Caki2 (cell line): ENCODE results near the gene CNIH1. TPM values are rescaled to one million over a fixed set of nuclear protein-coding genes. Genes with fewer than 3 reads are reported as not detected.
"Not testable (repeated sequence)": the region's sequence is repeated elsewhere in the genome, so short reads cannot be mapped to it uniquely, and the experiment has no call there.

ENCODE experiments used
- DNase-seq: peaks from one replicate; pipeline ENCODE4 v3.0.0-alpha.2; 2015; ENCODE audit warnings: low read depth
- in situ Hi-C: cut with HindIII; loops from 2 replicates; pipeline ENCODE4 v1.10.0; 2016; ENCODE audit warnings: low sequenced_read_pairs, low pct_unique_long_range_greater_than_20kb, mixed read lengths
- total RNA-seq: library from RNA; depleted of rRNA; stranded (reverse); fragments of >200 nt; shearing (Covaris generic); gene quantifications from 2 replicates; pipeline ENCODE4 v1.2.3, GENCODE V29; 2014; ENCODE audit warnings: low replicate concordance

CNIH1 gene
- total RNA-seq, 1 experiment from 2014 or later: 114 TPM

DNA sequence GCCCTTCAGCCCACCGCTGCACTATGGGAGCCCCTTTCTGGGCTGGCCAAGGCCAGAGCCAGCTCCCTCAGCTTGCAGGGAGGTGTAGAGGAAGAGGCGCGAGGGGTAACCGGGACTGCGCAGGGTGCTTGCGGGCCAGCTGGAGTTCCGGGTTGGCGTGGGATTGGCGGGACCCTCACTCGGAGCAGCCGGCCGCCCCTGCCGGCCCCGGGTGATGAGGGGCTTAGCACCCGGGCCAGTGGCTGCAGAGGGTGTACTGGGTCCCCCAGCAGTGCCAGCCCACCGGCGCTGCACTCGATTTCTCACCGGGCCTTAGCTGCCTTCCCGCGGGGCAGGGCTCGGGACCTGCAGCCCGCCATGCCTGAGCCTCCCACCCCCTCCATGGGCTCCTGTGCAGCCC is 1.8 kb upstream of the CNIH1 start:
- DNase-seq, in situ Hi-C loops: not testable (repeated sequence)

GRCh38 chr14:54440476-54440872 is 700 bp downstream of the CNIH1 start:
- in situ Hi-C loops: no loop called here

GRCh38 chr14:54440037-54440436 is 1.1 kb downstream of the CNIH1 start:
- in situ Hi-C loops: no loop called here
- DNase-seq: peak; percentile 12

More at GRCh38 chr14:54440476-54440872, 700 bp downstream of the CNIH1 start:
- peak; percentile 8 for DNase-seq

- in situ Hi-C loops: no loop called here
- no peak for DNase-seq
These were observed 2.5 kb downstream of the CNIH1 start for GRCh38 chr14:54438703-54439102.

GRCh38 chr14:54437954-54438353 is 3.2 kb downstream of the CNIH1 start:
- DNase-seq, in situ Hi-C loops: not testable (repeated sequence)

GRCh38 chr14:54435500-54435981 is 5.6 kb downstream of the CNIH1 start:
- in situ Hi-C loops: no loop called here
- no peak for DNase-seq

GRCh38 chr14:54428527-54428926 is 12.6 kb downstream of the CNIH1 start:
- in situ Hi-C loops: no loop called here
- DNase-seq: no peak

DNA sequence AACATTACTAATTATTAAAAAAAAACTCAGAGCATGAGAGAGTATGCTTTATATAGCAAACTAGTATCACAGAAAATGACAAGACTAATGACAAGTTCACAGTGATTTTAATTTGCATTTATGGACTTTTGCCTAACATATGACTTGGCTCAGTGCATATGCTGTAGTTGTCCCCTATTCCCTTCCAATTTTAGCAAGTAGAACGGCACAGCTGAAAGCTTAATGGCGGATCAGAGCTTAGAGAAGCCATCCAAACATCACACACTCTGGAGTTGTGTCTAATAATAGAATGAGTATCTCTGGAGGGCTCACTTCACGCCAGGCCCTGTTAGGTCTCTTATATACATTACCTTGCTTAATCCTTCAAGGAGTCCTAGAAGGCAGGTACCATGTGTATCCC is 13.3 kb downstream of the CNIH1 start:
- DNase-seq: no peak
- in situ Hi-C loops: no loop called here

DNA sequence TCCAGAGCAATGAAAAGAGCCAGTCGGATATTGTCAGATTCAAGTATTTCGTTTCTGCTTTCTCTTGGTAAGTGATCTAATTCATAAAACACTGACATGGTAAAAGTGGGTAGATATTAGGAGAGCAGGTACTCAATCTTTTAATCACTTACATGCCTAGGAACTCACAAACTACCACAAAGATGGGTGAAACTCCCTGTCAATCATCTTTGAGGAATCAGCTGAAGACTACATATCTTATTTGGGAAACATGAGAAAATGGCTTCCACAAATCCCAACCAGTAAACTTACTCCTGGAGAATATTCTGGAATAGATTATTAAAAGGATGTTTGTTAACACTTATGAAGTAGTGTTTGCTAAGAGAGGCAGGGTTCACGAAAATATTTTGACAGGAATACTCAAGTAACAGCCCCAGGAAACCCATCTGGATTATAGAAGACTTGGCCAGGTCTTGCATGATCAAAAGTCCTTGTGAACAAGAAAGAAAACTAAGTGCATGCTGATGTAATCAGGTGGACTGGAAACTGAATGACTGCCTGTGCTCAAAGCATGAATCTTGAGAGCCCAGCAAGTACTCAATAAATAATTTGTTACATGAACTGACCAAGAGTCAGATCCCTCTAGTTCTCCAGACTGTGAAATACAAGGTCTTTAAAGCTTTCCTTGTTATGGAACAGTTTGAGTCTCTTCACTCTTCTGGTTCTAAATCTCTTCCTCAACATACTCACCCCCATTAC is 15.5 kb downstream of the CNIH1 start:
- in situ Hi-C loops: no loop called here

DNA sequence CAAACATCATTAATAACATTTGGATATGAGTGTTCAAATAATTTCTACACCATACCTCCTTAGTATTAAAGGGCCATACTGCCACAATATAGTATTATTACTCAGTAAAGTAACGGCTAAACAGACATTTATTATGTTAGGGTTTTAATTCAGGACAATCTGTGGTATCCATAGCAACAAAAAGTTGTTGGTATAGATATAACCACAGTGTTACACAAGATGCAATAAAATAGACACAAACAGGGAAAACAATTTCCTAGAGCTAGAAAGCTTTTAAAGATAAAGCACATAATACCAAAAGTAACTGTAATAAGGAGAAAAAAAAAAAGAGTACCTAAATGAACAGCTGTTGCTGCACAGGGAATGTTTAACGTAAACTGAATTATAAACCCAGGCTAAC is 16.1 kb downstream of the CNIH1 start:
- DNase-seq: no peak
- in situ Hi-C loops: no loop called here

More for the DNA sequence above, 15.5 kb downstream of the CNIH1 start:
- DNase-seq: no peak

DNA sequence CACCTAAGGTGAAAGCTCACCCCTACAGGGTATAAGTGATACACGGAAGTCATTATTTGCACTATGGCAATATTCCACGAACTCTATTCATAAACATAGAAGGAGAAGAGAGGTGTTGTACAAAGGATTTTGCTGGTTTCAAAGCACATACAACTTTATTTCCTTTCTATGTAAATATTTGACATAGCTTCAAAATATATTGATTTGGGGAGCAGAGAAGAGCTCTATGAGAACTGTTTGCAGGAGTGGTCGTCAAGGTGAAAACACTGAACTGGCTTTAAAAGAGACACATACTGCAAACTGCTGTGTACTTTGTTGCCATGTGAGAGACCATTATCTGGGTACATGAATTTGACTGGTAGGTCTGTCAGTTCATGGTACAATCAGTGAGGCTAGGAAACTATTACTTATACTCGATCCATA is 16.7 kb downstream of the CNIH1 start:
- DNase-seq: no peak
- in situ Hi-C loops: no loop called here

DNA sequence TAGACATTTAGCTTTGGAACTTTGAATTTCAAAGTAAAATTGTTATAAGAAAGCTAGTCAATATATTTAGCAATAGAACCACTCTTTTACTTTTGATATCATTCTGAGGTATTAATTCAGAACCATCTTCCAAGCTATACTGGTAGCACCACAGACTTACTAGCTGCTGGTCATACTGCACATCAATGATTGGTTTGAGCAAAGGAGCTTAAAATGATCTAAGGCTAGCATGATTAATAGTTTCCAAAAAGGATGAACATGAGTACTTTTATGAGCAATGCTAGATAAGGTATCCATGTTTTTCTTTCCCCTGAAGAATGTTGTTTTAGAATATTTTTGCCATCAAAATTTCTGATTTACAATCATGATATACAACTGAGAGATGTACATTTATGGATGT is 17.2 kb downstream of the CNIH1 start:
- no peak for DNase-seq
- in situ Hi-C loops: no loop called here

GRCh38 chr14:54420478-54421142 is 20.6 kb downstream of the CNIH1 start:
- in situ Hi-C loops: no loop called here
- peak; percentile 31 for DNase-seq

DNA sequence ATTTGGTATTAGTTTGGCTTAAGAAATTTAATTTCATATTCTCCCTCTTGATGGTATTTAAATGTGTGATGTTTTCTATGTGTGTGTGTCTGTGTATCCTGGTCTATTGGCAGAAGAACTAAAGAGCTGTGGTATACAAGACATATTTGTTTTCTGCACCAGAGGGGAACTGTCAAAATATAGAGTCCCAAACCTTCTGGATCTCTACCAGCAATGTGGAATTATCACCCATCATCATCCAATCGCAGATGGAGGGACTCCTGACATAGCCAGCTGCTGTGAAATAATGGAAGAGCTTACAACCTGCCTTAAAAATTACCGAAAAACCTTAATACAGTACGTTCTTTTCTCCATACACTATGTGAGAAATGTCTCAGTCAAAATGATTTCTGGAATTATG is 29.8 kb downstream of the CNIH1 start:
- DNase-seq: no peak

DNA sequence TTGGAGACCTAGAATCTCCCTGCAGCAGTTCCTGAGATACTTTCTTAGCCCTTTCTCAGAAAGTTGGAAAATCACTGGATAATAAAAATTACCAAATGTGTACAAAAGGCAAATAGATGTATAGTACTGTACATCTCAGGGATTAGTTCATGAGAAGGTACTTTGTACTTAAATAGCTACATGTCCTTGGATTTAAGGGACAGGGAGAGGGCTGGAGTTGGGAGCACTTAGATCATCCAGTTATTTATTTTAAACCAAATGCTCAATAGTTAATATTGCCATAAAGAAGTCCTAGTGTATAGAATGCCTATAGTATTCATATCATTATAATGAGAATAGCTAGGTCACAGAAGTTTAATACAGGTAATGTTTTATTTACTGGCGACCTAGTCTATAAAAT is 31.0 kb downstream of the CNIH1 start:
- no peak for DNase-seq
- in situ Hi-C loops: no loop called here

More for the DNA sequence above, 29.8 kb downstream of the CNIH1 start:
- in situ Hi-C loops: no loop called here

DNA sequence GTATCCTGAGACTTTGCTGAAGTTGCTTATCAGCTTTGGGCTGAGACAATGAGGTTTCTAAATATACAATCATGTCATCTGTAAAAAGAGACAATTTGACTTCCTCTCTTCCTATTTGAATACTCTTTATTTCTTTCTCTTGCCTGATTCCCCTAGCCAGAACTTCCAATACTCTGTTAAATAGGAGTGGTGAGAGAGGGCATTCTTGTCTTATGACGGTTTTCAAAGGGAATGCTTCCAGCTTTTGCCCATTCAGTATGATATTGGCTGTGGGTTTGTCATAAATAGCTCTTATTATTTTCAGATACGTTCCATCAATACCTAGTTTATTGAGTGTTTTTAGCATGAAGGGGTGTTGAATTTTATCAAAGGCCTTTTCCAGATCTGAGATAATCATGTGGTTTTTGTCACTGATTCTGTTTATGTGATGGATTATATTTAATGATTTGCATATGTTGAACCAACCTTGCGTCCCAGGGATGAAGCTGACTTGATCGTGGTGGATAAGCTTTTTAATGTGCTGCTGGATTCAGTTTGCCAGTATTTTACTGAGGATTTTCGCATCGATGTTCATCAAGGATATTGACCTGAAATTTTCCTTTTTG is 37.7 kb downstream of the CNIH1 start:
- in situ Hi-C loops, DNase-seq: not testable (repeated sequence)

GRCh38 chr14:54399560-54399959 is 41.6 kb downstream of the CNIH1 start:
- in situ Hi-C loops: no loop called here
- no peak for DNase-seq

DNA sequence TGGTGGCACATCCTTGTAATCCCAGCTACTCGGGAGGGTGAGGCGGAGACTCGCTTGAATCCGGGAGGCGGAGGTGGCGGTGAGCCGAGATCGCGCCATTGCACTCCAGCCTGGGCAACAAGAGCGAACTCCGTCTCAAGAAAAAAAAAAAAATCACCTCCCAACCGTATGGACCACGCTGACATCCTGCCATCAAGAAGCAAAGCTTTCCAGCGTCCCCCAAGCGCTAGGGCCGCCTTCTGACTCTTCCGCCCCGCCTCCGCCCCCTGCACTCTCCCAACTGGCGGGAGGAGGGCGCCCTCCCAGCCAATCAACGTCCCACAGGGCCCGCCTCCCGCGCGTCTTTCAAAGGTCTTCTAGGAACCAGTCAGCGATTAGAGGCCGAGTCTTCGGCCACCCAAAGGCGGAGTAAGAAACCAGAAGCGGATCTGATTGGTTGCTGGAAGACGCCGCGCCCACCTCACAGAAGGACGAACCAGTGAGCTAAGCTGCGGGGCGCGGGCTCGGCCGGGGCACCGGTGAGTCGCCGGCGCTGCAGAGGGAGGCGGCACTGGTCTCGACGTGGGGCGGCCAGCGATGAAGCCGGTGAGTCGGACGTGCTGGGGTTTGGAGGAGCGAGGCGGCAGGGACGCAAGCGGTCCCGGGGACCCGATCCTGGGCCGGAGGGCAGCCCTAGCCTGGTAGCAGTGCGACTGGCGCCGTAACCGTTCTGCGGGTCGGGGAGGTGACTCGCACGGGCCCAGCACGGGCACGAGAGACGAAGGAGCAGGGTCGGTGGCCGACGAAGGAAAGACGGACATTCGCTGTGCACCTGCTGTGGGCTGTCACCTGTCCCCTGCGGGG is 44.5 kb downstream of the CNIH1 start, which contains the start of gene CDKN3:
Gene CDKN3, plus strand, starts transcription at position 515 of the 843 bp plus-strand sequence. Its CDS starts 62 bp downstream, at position 577.
- in situ Hi-C loops: no loop called here
- peak; percentile 99 for DNase-seq
